ENCODE measurements around the gene FFAR3.

- TF ChIP-seq SPI1 (IDR thresholded peaks at IDR 0.05; ENCODE audit: low read depth, low read length) (no peak), TAF1 (IDR thresholded peaks at IDR 0.05; ENCODE audit: low read depth, low read length) (no peak), POLR2A (IDR thresholded peaks at IDR 0.05; ENCODE audit: low read depth, low read length) (no peak), POLR2AphosphoS5 (IDR thresholded peaks at IDR 0.05; ENCODE audit: low read depth, low read length) (no peak), POU2F2 (IDR thresholded peaks at IDR 0.05; ENCODE audit: low read depth, low read length) (no peak), PAX5 (IDR thresholded peaks at IDR 0.05; ENCODE audit: insufficient read depth, low read length, severe bottlenecking) (no peak)
Measured at GRCh38 chr19:35357867-35358573, at the start of gene FFAR3.
